Body of pancreas (tissue), 4 donors: ENCODE data around the gene RTBDN.

ENCODE experiments used
- POLR2A ChIP-seq, 3 donors: fragments of 450-650 bp; IDR thresholded peaks; one replicate each; pipeline ENCODE4 v1.6.1; 2016; ENCODE audit warnings: antibody characterized with exemption in 3 of 3, mild to moderate bottlenecking in 2 of 3
- TF ChIP-seq, protein P1 (sequence below), 7 experiments: fragments of 450-650 bp in 4 of 7; fragments of 200-600 bp in 3 of 7; sonication (generic) in 3 of 7; IDR thresholded peaks; one replicate each; pipeline ENCODE4 v1.5.1; 2016 to 2019; ENCODE audit warnings: antibody characterized with exemption in 7 of 7

DNA sequence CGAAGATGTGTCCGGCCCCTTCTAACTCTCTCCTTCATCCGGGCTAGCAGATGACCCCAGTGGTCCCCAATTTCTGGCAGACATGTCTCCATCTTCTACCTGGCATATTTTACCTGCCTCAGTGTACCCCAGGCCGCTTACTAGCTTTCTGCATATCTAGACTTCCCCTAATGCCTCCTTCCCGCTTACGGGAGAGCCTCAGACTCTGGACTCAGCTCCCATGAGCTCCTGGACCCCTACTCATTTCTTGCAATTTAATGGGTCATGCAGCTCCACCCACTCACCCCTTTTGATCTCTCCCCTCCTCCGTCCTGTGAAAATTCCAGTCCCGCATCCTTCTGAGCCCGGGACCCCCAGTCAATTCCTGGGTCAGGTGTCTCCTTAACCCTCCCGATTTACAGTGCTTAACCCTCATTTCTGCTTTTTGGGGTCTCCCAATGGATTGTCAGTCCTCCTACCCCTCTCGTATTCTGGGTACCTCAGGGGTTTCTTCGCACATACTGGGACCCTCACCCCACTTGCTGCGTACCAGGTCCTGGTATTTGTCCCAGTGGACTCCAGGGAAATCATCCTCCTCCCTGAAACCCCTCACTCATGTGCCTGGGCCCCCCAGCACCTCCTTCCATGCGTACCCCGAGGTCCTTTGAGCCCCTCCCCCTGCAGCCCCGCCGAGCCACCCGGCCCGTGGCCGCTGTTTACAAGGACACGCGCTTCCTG is 43.6 kb downstream of the RTBDN start:
- no peak for TF ChIP-seq POLR2A (IDR thresholded peaks at IDR 0.05)
- TF ChIP-seq, protein P1, sequence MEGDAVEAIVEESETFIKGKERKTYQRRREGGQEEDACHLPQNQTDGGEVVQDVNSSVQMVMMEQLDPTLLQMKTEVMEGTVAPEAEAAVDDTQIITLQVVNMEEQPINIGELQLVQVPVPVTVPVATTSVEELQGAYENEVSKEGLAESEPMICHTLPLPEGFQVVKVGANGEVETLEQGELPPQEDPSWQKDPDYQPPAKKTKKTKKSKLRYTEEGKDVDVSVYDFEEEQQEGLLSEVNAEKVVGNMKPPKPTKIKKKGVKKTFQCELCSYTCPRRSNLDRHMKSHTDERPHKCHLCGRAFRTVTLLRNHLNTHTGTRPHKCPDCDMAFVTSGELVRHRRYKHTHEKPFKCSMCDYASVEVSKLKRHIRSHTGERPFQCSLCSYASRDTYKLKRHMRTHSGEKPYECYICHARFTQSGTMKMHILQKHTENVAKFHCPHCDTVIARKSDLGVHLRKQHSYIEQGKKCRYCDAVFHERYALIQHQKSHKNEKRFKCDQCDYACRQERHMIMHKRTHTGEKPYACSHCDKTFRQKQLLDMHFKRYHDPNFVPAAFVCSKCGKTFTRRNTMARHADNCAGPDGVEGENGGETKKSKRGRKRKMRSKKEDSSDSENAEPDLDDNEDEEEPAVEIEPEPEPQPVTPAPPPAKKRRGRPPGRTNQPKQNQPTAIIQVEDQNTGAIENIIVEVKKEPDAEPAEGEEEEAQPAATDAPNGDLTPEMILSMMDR (IDR thresholded peaks at IDR 0.05): no peak
